Ovary (tissue), 9 donors: ENCODE data around the gene GNGT1. TPM values are rescaled to one million over a fixed set of nuclear protein-coding genes. Genes with fewer than 3 reads are reported as not detected.

Source experiments
- DNase-seq, 5 donors: peaks; one replicate each; pipeline ENCODE4 v3.0.0-alpha.2; 2019 to 2020
- H3K27ac ChIP-seq, 2 donors: fragments of 200-600 bp; one replicate each; pipeline versions ENCODE4 v1.5.1 to v1.8.0; 2019 to 2022
- H3K27me3 ChIP-seq: fragments of 200-600 bp; one replicate; pipeline ENCODE4 v1.8.0; 2022
- H3K36me3 ChIP-seq: fragments of 200-600 bp; sonication (generic); one replicate; pipeline ENCODE4 v1.5.1; 2019
- H3K4me1 ChIP-seq: one replicate; pipeline ENCODE4 v1.8.1; 2013; ENCODE audit warnings: mild to moderate bottlenecking, moderate library complexity; ENCODE audit not compliant: insufficient read depth
- H3K4me3 ChIP-seq: fragments of 200-600 bp; sonication (generic); one replicate; pipeline ENCODE4 v1.5.1; 2017
- H3K9me3 ChIP-seq, 2 donors: fragments of 200-600 bp in 1 of 2; sonication (generic) in 1 of 2; one replicate each; pipeline versions ENCODE4 v1.5.1 to v1.8.1; 2013 to 2019; ENCODE audit warnings: mild to moderate bottlenecking in 1 of 2, moderate library complexity in 1 of 2
- CTCF ChIP-seq, 3 donors: fragments of 450-650 bp in 2 of 3; fragments of 200-600 bp in 1 of 3; IDR thresholded peaks; one replicate each; pipeline versions ENCODE4 v1.5.1 to v1.8.0; 2016 to 2022; ENCODE audit warnings: antibody characterized with exemption in 3 of 3, mild to moderate bottlenecking in 1 of 3
- EP300 ChIP-seq: sonication (generic); formaldehyde crosslinking; IDR thresholded peaks from one replicate; pipeline ENCODE4 v1.6.1; 2017; ENCODE audit warnings: antibody characterized with exemption
- POLR2A ChIP-seq: fragments of 450-650 bp; IDR thresholded peaks from one replicate; pipeline ENCODE4 v1.6.1; 2017; ENCODE audit warnings: antibody characterized with exemption, mild to moderate bottlenecking, moderate library complexity
- WGBS, 3 donors: extraction: QIAGEN DNeasy Blood & Tissue Kit in 1 of 3; methylation state at CpG; one replicate each; pipeline versions ENCODE4 v1.1.5 to v1.1.7; 2013 to 2017; 5-methylcytosine and 5-hydroxymethylcytosine counted together
- intact Hi-C, 4 donors: fragments of 100-400 bp; cut with DNase I; formaldehyde crosslinking; loops; one replicate each; pipeline versions ENCODE4 v1.11.0 to v1.15.1; 2022 to 2023
- polyA plus RNA-seq, 2 donors: library from polyadenylated mRNA; stranded (reverse); fragments of 200-250 nt in 1 of 2; fragments of 350-450 nt in 1 of 2; fragmentation: Illumina TruSeq in 1 of 2; extraction: RNeasy Lipid Tissue Mini Kit (QIAGEN cat#74804) in 1 of 2; gene quantifications; one replicate each; pipeline ENCODE4 v1.2.3, GENCODE V29; 2013 to 2014
- total RNA-seq, 7 donors: library from RNA; depleted of rRNA in 2 of 7; stranded (reverse); fragments of >200 nt in 2 of 7; fragmentation: NEBNext Ultra II Directional in 3 of 7; extraction: Animal tissue kit (Norgen Biotek cat#: 25700) in 3 of 7; gene quantifications; one replicate each; pipeline versions ENCODE4 v1.1.0 to v1.2.4, GENCODE V29; 2016 to 2023
- donor health status: DM: no; HTN: no; CAD: no; lungs with moderate emphysema.
- donor health status: DM: no; HTN: no; CAD: no.
- donor health status: Bipolar disorder and iron deficiency.
- donor health status: DM: yes; HTN: yes; CAD: no.
- donor health status: DM: no; HTN: no; CAD: no.
- donor health status: DM: yes; HTN: yes; CAD: no.

The GNGT1 gene
- total and polyA plus RNA-seq, 9 donors: 0.41 to 0.92 (median 0.68) TPM; not detected in 4

GRCh38 chr7:93943816-93944540 lies 37.6 kb downstream of the GNGT1 start:
- DNase-seq: no peak
- WGBS, 3 donors: 69 to 82% (median 72%) methylated on average over 4 of the region's 4 CpGs
- intact Hi-C loops: no loop called here
- Histone ChIP-seq H3K27me3 (no peaks in the 10 kb centered on the region), H3K27ac (no peak overlapping the region), H3K4me3 (no peak overlapping the region), H3K36me3 (no peaks in the 10 kb centered on the region), H3K9me3 (no peaks in the 10 kb centered on the region), H3K4me1 (no peaks in the 10 kb centered on the region)
- no peak for TF ChIP-seq EP300
- TF ChIP-seq POLR2A: no peak
- TF ChIP-seq CTCF (IDR thresholded peaks at IDR 0.05): no peak

GRCh38 chr7:93944673-93945072 lies 38.3 kb downstream of the GNGT1 start:
- Histone ChIP-seq H3K27me3 (no peaks in the 10 kb centered on the region), H3K9me3 (no peaks in the 10 kb centered on the region), H3K4me3 (no peak overlapping the region), H3K4me1 (no peaks in the 10 kb centered on the region), H3K36me3 (no peaks in the 10 kb centered on the region), H3K27ac (no peak overlapping the region)
- TF ChIP-seq POLR2A: no peak
- no peak for TF ChIP-seq EP300
- TF ChIP-seq CTCF (IDR thresholded peaks at IDR 0.05): no peak
- 0 to 6% (median 4%) methylated on average over 1 of the region's 1 CpG for WGBS, 3 donors
- no peak for DNase-seq
- intact Hi-C loops: no loop called here

- no peak for DNase-seq
- no peak overlapping the region for H3K4me3 ChIP-seq
- no peaks in the 10 kb centered on the region for H3K4me1 ChIP-seq
- H3K9me3 ChIP-seq: no peaks in the 10 kb centered on the region
- TF ChIP-seq EP300: no peak
- TF ChIP-seq CTCF (IDR thresholded peaks at IDR 0.05): no peak
- TF ChIP-seq POLR2A: no peak
- no peaks in the 10 kb centered on the region for H3K27me3 ChIP-seq
- no peaks in the 10 kb centered on the region for H3K36me3 ChIP-seq
- WGBS, 3 donors: 45 to 65% (median 51%) methylated on average over 3 of the region's 3 CpGs
- H3K27ac ChIP-seq: no peak overlapping the region
- intact Hi-C loops: no loop called here
Measured at GRCh38 chr7:93945083-93945482, 38.7 kb downstream of the GNGT1 start.

GRCh38 chr7:93945756-93946535 lies 39.6 kb downstream of the GNGT1 start:
- no peak overlapping the region for H3K4me3 ChIP-seq
- H3K27ac ChIP-seq: no peak overlapping the region

More at GRCh38 chr7:93945756-93946535, 39.6 kb downstream of the GNGT1 start:
- Histone ChIP-seq H3K4me1 (no peaks in the 10 kb centered on the region), H3K36me3 (no peaks in the 10 kb centered on the region), H3K27me3 (no peaks in the 10 kb centered on the region), H3K9me3 (no peaks in the 10 kb centered on the region)
- TF ChIP-seq EP300: no peak
- TF ChIP-seq POLR2A: no peak
- TF ChIP-seq CTCF (IDR thresholded peaks at IDR 0.05): no peak
- WGBS, 3 donors: 47 to 56% (median 50%) methylated on average over 5 of the region's 5 CpGs
- no peak for DNase-seq
- intact Hi-C loops: no loop called here
